ENCODE results near the gene AGRN.
"Not testable (repeated sequence)": the region's sequence is repeated elsewhere in the genome, so short reads cannot be mapped to it uniquely, and the experiment has no call there.

AGRN gene

GRCh38 chr1:1014799-1015681 is 4.9 kb upstream of the AGRN start:
- Histone ChIP-seq H3K4me3 (peak overlapping the region in 1 of 7 experiments; percentile 55), H3K27ac (peak overlapping the region in 9 of 21 experiments; percentile 11 to 94 (median 82))

- H3K27ac ChIP-seq, H3K4me3 ChIP-seq: not testable (repeated sequence)
These were observed 2.3 kb upstream of the AGRN start for GRCh38 chr1:1017397-1018320.

DNA sequence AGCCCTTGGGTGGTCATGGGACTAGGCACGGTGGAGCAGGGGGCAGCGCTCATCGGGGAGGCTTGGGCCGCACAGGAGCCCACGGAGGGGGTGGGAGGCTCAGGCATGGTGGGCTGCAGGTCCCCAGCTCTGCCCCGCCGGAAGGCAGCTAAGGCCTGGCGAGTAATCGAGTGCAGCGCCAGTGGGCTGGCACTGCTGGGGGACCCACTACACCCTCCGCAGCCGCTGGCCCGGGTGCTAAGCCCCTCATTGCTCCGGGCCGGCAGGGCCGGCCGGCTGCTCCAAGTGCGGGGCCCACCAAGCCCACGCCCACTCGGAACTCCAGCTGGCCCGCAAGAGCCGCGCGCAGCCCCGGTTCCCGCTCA is 1.6 kb upstream of the AGRN start:
- not testable (repeated sequence) for H3K4me3 ChIP-seq, H3K27ac ChIP-seq

DNA sequence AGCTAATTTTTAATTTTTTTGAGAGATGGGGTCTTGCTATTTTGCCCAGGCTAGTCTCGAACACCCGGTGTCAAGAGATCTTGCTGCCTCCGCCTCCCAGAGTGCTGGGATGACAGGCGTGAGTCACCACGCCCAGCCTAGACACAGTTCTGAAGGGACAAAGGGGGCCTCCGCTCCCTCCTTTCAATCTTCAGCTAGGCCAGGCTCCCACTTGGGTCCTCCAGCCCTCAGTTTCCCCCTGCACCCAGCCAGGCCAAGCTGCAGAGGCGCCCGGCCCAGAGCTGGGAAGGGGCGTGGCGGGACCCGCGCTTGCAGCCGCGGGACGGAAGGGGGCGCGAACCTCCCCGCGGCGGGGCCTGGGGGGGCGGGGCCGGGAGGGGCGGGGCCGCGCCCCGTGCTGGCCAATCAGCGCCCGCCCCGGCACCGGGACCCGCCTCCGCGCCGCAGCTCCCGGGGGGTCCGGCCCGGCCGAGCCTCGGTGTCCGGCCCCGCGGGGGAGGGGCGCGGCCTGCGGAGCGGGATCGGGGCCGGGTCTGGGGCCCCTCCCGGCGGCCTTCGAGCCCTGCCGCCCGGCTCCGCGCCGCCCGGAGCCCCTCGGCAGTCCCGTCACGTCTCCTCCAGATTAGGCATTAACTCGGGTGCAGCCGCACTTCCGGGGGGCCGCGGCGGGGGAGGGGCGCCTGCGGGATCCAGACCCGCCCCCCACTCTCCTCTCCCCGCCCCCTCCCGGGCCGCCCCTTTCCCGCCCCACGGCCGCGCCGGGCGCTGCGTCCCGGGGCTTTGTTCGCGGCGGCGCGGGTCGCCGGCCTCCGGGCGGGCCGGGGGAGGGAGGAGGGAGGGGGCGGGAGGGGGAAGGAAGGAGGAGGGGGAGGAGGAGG is 559 bp upstream of the AGRN start:
- H3K27ac ChIP-seq = peak overlapping the region; percentile 38 to 95 (median 83)

DNA sequence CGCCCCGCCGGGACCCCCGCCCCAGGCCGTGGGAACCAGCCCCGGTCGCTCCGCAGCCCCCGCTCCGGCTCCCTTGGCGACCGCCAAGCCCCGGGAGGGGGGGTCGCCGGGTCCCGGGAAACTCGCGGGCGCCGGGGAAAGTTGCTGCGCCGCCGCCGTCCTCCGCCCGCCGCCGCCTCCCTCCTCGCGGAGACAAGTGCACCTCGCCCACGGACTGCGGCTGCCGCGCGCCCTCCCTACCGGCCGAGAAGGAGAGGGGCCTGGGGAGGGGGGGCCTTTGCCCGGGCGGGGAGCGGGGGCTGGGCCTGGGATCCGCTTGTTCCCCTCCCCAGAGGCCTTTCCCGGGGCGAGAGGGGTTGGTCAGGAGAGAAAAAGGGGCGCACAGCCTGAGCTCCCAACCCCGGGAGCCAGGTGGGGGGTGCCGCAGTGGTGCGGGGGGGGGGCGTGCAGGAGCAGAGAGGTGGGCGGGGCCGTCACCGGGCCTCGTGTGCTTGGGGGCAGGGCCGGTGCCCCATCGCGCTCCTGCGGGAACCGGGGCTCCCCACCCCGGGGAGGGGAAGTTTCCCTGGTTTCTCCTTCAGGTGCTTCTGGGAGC is 592 bp downstream of the AGRN start:
- H3K27ac ChIP-seq = peak overlapping the region; percentile 17 to 95 (median 79)
- H3K4me3 ChIP-seq = peak overlapping the region; percentile 52 to 82 (median 77)

More for the DNA sequence above, 559 bp upstream of the AGRN start:
- H3K4me3 ChIP-seq = peak overlapping the region; percentile 52 to 82 (median 77)

GRCh38 chr1:1021010-1021919 is 1.3 kb downstream of the AGRN start:
- Histone ChIP-seq H3K4me3 (peak overlapping the region; percentile 52 to 82 (median 77)), H3K27ac (peak overlapping the region in 14 of 21 experiments; percentile 3 to 95 (median 81))

GRCh38 chr1:1021920-1022259 is 2.0 kb downstream of the AGRN start:
- peak overlapping the region in 3 of 21 experiments; percentile 7 to 87 (median 84) for H3K27ac ChIP-seq
- H3K4me3 ChIP-seq = peak overlapping the region in 2 of 7 experiments; percentile 72 to 79

GRCh38 chr1:1022302-1023009 is 2.5 kb downstream of the AGRN start:
- Histone ChIP-seq H3K4me3 (no peak overlapping the region), H3K27ac (no peak overlapping the region)

DNA sequence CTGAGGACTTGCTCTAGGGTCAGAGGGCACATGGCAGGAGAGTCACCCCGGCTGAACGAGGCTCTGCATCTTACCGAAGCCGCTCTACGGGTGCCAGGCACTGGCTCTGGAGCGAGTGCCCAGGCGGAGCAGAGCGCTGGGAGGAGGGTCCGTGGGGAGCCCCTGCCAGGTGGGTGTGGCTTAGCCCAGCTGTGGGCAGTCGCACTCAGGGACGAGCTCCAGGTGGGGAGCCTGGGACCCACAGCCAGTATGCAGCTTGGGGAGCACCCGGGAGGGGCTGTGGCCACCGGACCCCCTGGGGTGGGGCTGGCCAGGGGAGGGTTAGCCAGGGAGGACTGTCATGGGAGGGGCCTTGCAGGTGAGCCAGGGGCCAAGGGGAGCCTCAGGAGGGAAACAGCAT is 3.8 kb downstream of the AGRN start:
- Histone ChIP-seq H3K4me3 (no peak overlapping the region), H3K27ac (no peak overlapping the region)

- peak overlapping the region in 2 of 21 experiments; percentile 59 to 69 for H3K27ac ChIP-seq
- H3K4me3 ChIP-seq = no peak overlapping the region
These were observed 4.3 kb downstream of the AGRN start for GRCh38 chr1:1024149-1024770.

- H3K4me3 ChIP-seq = peak overlapping the region in 2 of 7 experiments; percentile 8 to 28
- H3K27ac ChIP-seq = peak overlapping the region in 12 of 21 experiments; percentile 10 to 83 (median 62)
These were observed 5.1 kb downstream of the AGRN start for GRCh38 chr1:1024771-1025699.

DNA sequence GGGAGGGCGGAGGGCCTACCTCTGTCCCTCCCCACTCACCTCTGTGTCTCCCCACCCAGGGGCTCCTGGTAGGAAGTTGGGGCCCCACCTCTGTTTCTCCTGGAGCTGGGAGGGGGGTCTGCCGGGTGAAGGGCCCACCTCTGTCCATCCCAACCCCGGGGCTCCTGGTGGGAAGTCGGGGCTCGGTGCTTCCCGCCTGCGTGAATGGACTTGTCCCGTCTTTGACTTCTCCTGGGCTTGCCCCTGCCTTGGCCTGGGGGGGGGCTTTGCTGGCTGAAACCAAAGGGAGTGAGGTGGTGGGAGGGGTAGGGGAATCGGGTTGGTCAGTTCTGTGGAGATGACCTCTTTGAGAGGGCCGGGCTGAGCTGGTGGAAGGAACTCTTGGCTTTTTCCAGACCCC is 5.8 kb downstream of the AGRN start:
- H3K4me3 ChIP-seq = peak overlapping the region in 1 of 7 experiments; percentile 28
- peak overlapping the region in 7 of 21 experiments; percentile 34 to 83 (median 59) for H3K27ac ChIP-seq

GRCh38 chr1:1026599-1027413 is 6.9 kb downstream of the AGRN start:
- Histone ChIP-seq H3K4me3 (no peak overlapping the region), H3K27ac (no peak overlapping the region)

- no peak overlapping the region for H3K4me3 ChIP-seq
- no peak overlapping the region for H3K27ac ChIP-seq
These were observed 7.9 kb downstream of the AGRN start for GRCh38 chr1:1027791-1028190.

All from skin epidermis (tissue), 12 donors.